HEK293 (cell line): ENCODE results near the gene KDM6A.
A peak's percentile ranks its signal among the peaks of the same experiment; 100 is the strongest.

ENCODE experiments used
- GLI2 ChIP-seq: fragments of 450-650 bp; formaldehyde crosslinking; IDR thresholded peaks from 2 replicates; pipeline ENCODE4; 2017; ENCODE audit warnings: missing biosample characterization, missing genetic modification characterization, low read depth, borderline replicate concordance
- IKZF3 ChIP-seq: fragments of 450-650 bp; IDR thresholded peaks from 2 replicates; pipeline ENCODE4 v1.5.0; 2018; ENCODE audit warnings: missing biosample characterization, mild to moderate bottlenecking, missing genetic modification characterization, moderate library complexity
- OSR2 ChIP-seq: fragments of 450-650 bp; formaldehyde crosslinking; IDR thresholded peaks from 2 replicates; pipeline ENCODE4 v1.5.1; 2016; ENCODE audit warnings: missing biosample characterization, missing genetic modification characterization
- REPIN1 ChIP-seq: fragments of 450-650 bp; formaldehyde crosslinking; IDR thresholded peaks from 2 replicates; pipeline ENCODE4 v1.5.1; 2017; ENCODE audit warnings: missing biosample characterization, missing genetic modification characterization, low read depth
- SP2 ChIP-seq: fragments of 450-650 bp; formaldehyde crosslinking; IDR thresholded peaks from 2 replicates; pipeline ENCODE4 v1.5.1; 2016; ENCODE audit warnings: missing biosample characterization, missing genetic modification characterization
- WT1 ChIP-seq: fragments of 450-650 bp; formaldehyde crosslinking; IDR thresholded peaks from 2 replicates; pipeline ENCODE4 v1.5.1; 2016; ENCODE audit warnings: missing biosample characterization, missing genetic modification characterization
- ZFHX2 ChIP-seq: fragments of 450-650 bp; formaldehyde crosslinking; conservative IDR thresholded peaks from 2 replicates; pipeline ENCODE4 v1.5.1; 2016; ENCODE audit warnings: missing biosample characterization, missing genetic modification characterization
- ZFP3 ChIP-seq: fragments of 450-650 bp; formaldehyde crosslinking; IDR thresholded peaks from 2 replicates; pipeline ENCODE4 v1.5.1; 2016; ENCODE audit warnings: low read depth, missing biosample characterization, missing genetic modification characterization
- ZFP41 ChIP-seq: fragments of 450-650 bp; formaldehyde crosslinking; IDR thresholded peaks from 2 replicates; pipeline ENCODE4 v1.5.1; 2016; ENCODE audit warnings: missing biosample characterization, missing genetic modification characterization, borderline replicate concordance
- ZNF2 ChIP-seq: fragments of 450-650 bp; formaldehyde crosslinking; IDR thresholded peaks from 2 replicates; pipeline ENCODE4 v1.5.1; 2016; ENCODE audit warnings: missing biosample characterization, missing genetic modification characterization
- ZNF202 ChIP-seq: fragments of 450-650 bp; formaldehyde crosslinking; IDR thresholded peaks from 2 replicates; pipeline ENCODE4 v1.5.1; 2016; ENCODE audit warnings: missing biosample characterization, missing genetic modification characterization, borderline replicate concordance
- ZNF211 ChIP-seq: fragments of 450-650 bp; formaldehyde crosslinking; IDR thresholded peaks from 2 replicates; pipeline ENCODE4 v1.5.1; 2016; ENCODE audit warnings: low read depth, missing biosample characterization, missing genetic modification characterization
- ZNF239 ChIP-seq: fragments of 450-650 bp; formaldehyde crosslinking; IDR thresholded peaks from 2 replicates; pipeline ENCODE4 v1.5.1; 2016; ENCODE audit warnings: missing biosample characterization, missing genetic modification characterization
- ZNF311 ChIP-seq: fragments of 450-650 bp; formaldehyde crosslinking; IDR thresholded peaks from 2 replicates; pipeline ENCODE4 v1.5.1; 2017; ENCODE audit warnings: missing biosample characterization, missing genetic modification characterization, borderline replicate concordance
- ZNF324 ChIP-seq: fragments of 450-650 bp; formaldehyde crosslinking; IDR thresholded peaks from 2 replicates; pipeline ENCODE4 v1.5.1; 2016; ENCODE audit warnings: missing biosample characterization, missing genetic modification characterization
- ZNF394 ChIP-seq: fragments of 450-650 bp; formaldehyde crosslinking; IDR thresholded peaks from 2 replicates; pipeline ENCODE4 v1.5.1; 2016; ENCODE audit warnings: missing biosample characterization, missing genetic modification characterization, mild to moderate bottlenecking, moderate library complexity, borderline replicate concordance
- ZNF433 ChIP-seq: fragments of 450-650 bp; formaldehyde crosslinking; IDR thresholded peaks from 2 replicates; pipeline ENCODE4 v1.5.1; 2016; ENCODE audit warnings: missing biosample characterization, missing genetic modification characterization, low read depth
- ZNF571 ChIP-seq: fragments of 450-650 bp; formaldehyde crosslinking; IDR thresholded peaks from 2 replicates; pipeline ENCODE4 v1.5.0; 2017; ENCODE audit warnings: missing biosample characterization, missing genetic modification characterization
- ZNF654 ChIP-seq: fragments of 450-650 bp; formaldehyde crosslinking; IDR thresholded peaks from 2 replicates; pipeline ENCODE4 v1.5.1; 2016; ENCODE audit warnings: low read depth, missing biosample characterization, missing genetic modification characterization
- ZNF670 ChIP-seq: fragments of 450-650 bp; formaldehyde crosslinking; IDR thresholded peaks from 2 replicates; pipeline ENCODE4 v1.5.1; 2016; ENCODE audit warnings: missing biosample characterization, missing genetic modification characterization, low read depth
- ZNF677 ChIP-seq: fragments of 450-650 bp; IDR thresholded peaks from 2 replicates; pipeline ENCODE4 v1.5.0; 2018; ENCODE audit warnings: missing biosample characterization, mild to moderate bottlenecking, missing genetic modification characterization, moderate library complexity
- ZNF707 ChIP-seq: fragments of 450-650 bp; formaldehyde crosslinking; IDR thresholded peaks from 2 replicates; pipeline ENCODE4 v1.5.1; 2016; ENCODE audit warnings: missing biosample characterization, missing genetic modification characterization
- ZNF830 ChIP-seq: fragments of 450-650 bp; IDR thresholded peaks from 2 replicates; pipeline ENCODE4 v1.5.0; 2018; ENCODE audit warnings: missing biosample characterization, missing genetic modification characterization, low read depth, mild to moderate bottlenecking, moderate library complexity
- ZSCAN23 ChIP-seq: fragments of 450-650 bp; formaldehyde crosslinking; IDR thresholded peaks from 2 replicates; pipeline ENCODE4 v1.5.1; 2016; ENCODE audit warnings: missing biosample characterization, missing genetic modification characterization
- ZSCAN5A ChIP-seq: fragments of 450-650 bp; formaldehyde crosslinking; IDR thresholded peaks from 2 replicates; pipeline ENCODE4 v1.5.1; 2016; ENCODE audit warnings: missing biosample characterization, missing genetic modification characterization
- TF ChIP-seq, protein P1 (sequence below): fragments of 450-650 bp; formaldehyde crosslinking; IDR thresholded peaks from 2 replicates; pipeline ENCODE4 v1.5.1; 2016; ENCODE audit warnings: missing biosample characterization, missing genetic modification characterization
- TF ChIP-seq, protein P2 (sequence below): fragments of 450-650 bp; formaldehyde crosslinking; IDR thresholded peaks from 2 replicates; pipeline ENCODE4 v1.5.1; 2016; ENCODE audit warnings: missing biosample characterization, missing genetic modification characterization
- TF ChIP-seq, protein P3 (sequence below): fragments of 450-650 bp; formaldehyde crosslinking; IDR thresholded peaks from 2 replicates; pipeline ENCODE4 v1.5.1; 2016; ENCODE audit warnings: missing biosample characterization, missing genetic modification characterization
- TF ChIP-seq, protein P4 (sequence below): fragments of 450-650 bp; formaldehyde crosslinking; IDR thresholded peaks from 2 replicates; pipeline ENCODE4 v1.5.1; 2016; ENCODE audit warnings: missing biosample characterization, missing genetic modification characterization
- TF ChIP-seq, protein P5 (sequence below): fragments of 450-650 bp; IDR thresholded peaks from 2 replicates; pipeline ENCODE4 v1.5.1; 2018; ENCODE audit warnings: missing biosample characterization, missing genetic modification characterization

KDM6A gene

DNA sequence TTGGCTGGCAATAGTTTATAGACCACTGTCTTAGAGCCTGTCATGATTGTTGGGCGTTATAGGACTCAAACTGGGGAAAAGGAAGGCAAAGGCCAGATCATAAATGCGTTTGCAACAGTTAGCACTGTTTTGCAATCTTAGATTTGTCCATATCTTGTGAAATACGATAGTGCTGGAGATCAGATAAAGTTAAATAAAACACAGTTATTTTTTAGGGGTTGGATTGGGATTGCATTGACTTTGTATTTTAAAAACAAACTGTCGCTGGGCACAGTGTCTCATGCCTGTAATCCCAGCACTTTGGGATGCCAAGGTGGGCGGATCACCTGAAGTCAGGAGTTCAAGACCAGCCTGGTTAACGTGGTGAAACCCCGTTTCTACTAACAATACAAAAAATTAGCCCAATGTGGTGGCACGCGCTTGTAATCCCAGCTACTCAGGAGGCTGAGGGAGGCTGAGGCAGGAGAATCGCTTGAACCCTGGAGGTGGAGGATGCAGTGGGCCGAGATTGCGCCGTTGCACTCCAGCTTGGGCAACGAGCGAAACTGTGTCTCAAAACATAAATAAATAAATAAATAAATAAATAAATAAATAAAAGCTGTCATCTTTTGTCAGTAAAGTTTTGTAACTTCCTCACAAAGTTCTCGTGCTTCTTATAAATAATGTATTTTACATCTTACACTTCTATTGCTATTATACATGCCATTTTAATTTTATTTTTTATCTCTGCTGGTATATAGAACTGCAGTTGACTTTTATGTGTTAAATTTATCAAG lies 117.2 kb downstream of the KDM6A start (continued):
- TF ChIP-seq, protein P1, sequence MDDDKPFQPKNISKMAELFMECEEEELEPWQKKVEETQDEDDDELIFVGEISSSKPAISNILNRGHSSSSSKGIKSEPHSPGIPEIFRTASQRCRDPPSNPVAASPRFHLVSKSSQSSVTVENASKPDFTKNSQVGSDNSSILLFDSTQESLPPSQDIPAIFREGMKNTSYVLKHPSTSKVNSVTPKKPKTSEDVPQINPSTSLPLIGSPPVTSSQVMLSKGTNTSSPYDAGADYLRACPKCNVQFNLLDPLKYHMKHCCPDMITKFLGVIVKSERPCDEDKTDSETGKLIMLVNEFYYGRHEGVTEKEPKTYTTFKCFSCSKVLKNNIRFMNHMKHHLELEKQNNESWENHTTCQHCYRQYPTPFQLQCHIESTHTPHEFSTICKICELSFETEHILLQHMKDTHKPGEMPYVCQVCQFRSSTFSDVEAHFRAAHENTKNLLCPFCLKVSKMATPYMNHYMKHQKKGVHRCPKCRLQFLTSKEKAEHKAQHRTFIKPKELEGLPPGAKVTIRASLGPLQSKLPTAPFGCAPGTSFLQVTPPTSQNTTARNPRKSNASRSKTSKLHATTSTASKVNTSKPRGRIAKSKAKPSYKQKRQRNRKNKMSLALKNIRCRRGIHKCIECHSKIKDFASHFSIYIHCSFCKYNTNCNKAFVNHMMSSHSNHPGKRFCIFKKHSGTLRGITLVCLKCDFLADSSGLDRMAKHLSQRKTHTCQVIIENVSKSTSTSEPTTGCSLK (tag by site-specific recombination) = no peak
- TF ChIP-seq ZNF311 (tag by site-specific recombination) (no peak), GLI2 (tag by site-specific recombination) (no peak), ZNF2 (tag by site-specific recombination) (no peak), ZNF433 (tag by site-specific recombination) (no peak), ZNF654 (peak; percentile 11; the same call in 1 of the 2 replicates), ZSCAN23 (tag by site-specific recombination) (no peak), ZNF211 (tag by site-specific recombination) (no peak), ZSCAN5A (no peak), ZNF830 (tag by site-specific recombination) (no peak), SP2 (tag by site-specific recombination) (no peak), OSR2 (tag by site-specific recombination) (no peak), WT1 (no peak), ZFP3 (tag by site-specific recombination) (no peak), REPIN1 (tag by site-specific recombination) (no peak), ZNF394 (peak; percentile 77; the same call in 1 of the 2 replicates), ZFP41 (no peak), ZFHX2 (tag by site-specific recombination) (no peak), ZNF571 (tag by site-specific recombination) (no peak), ZNF707 (no peak), ZNF677 (tag by site-specific recombination) (no peak), IKZF3 (tag by site-specific recombination) (no peak), ZNF670 (tag by site-specific recombination) (no peak), ZNF239 (no peak), ZNF324 (tag by site-specific recombination) (no peak), ZNF202 (tag by site-specific recombination) (0 out of 2 replicates have a peak, but pooled peaks have one; percentile 52)
- TF ChIP-seq, protein P2, sequence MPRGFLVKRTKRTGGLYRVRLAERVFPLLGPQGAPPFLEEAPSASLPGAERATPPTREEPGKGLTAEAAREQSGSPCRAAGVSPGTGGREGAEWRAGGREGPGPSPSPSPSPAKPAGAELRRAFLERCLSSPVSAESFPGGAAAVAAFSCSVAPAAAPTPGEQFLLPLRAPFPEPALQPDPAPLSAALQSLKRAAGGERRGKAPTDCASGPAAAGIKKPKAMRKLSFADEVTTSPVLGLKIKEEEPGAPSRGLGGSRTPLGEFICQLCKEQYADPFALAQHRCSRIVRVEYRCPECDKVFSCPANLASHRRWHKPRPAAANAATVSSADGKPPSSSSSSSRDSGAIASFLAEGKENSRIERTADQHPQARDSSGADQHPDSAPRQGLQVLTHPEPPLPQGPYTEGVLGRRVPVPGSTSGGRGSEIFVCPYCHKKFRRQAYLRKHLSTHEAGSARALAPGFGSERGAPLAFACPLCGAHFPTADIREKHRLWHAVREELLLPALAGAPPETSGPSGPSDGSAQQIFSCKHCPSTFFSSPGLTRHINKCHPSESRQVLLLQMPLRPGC (tag by site-specific recombination) = no peak
- TF ChIP-seq, protein P3, sequence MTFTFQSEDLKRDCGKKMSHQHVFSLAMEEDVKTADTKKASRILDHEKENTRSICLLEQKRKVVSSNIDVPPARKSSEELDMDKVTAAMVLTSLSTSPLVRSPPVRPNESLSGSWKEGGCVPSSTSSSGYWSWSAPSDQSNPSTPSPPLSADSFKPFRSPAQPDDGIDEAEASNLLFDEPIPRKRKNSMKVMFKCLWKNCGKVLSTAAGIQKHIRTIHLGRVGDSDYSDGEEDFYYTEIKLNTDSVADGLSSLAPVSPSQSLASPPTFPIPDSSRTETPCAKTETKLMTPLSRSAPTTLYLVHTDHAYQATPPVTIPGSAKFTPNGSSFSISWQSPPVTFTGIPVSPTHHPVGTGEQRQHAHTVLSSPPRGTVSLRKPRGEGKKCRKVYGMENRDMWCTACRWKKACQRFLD (tag by site-specific recombination) = no peak
- TF ChIP-seq, protein P4, sequence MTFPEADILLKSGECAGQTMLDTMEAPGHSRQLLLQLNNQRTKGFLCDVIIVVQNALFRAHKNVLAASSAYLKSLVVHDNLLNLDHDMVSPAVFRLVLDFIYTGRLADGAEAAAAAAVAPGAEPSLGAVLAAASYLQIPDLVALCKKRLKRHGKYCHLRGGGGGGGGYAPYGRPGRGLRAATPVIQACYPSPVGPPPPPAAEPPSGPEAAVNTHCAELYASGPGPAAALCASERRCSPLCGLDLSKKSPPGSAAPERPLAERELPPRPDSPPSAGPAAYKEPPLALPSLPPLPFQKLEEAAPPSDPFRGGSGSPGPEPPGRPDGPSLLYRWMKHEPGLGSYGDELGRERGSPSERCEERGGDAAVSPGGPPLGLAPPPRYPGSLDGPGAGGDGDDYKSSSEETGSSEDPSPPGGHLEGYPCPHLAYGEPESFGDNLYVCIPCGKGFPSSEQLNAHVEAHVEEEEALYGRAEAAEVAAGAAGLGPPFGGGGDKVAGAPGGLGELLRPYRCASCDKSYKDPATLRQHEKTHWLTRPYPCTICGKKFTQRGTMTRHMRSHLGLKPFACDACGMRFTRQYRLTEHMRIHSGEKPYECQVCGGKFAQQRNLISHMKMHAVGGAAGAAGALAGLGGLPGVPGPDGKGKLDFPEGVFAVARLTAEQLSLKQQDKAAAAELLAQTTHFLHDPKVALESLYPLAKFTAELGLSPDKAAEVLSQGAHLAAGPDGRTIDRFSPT (tag by site-specific recombination) = no peak
- TF ChIP-seq, protein P5, sequence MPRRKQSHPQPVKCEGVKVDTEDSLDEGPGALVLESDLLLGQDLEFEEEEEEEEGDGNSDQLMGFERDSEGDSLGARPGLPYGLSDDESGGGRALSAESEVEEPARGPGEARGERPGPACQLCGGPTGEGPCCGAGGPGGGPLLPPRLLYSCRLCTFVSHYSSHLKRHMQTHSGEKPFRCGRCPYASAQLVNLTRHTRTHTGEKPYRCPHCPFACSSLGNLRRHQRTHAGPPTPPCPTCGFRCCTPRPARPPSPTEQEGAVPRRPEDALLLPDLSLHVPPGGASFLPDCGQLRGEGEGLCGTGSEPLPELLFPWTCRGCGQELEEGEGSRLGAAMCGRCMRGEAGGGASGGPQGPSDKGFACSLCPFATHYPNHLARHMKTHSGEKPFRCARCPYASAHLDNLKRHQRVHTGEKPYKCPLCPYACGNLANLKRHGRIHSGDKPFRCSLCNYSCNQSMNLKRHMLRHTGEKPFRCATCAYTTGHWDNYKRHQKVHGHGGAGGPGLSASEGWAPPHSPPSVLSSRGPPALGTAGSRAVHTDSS = no peak
